Neural cell (in vitro differentiated cells): ENCODE measurements around the gene STEAP1B. TPM values are rescaled to one million over a fixed set of nuclear protein-coding genes. Genes with fewer than 3 reads are reported as not detected.
A peak's percentile ranks its signal among the peaks of the same experiment; 100 is the strongest.
"Not testable (repeated sequence)": the region's sequence is repeated elsewhere in the genome, so short reads cannot be mapped to it uniquely, and the experiment has no call there.

Experiments
- H2AFZ ChIP-seq: fragments of 200-600, 300-800 bp; sonication (generic), shearing (Covaris generic); 2 replicates; pipeline ENCODE4 v1.6.0; 2014; ENCODE audit warnings: low read depth, mild to moderate bottlenecking, antibody characterized with exemption, low read length, moderate library complexity
- H3F3A ChIP-seq: fragments of 200-600 bp; shearing (Covaris generic); 2 replicates; pipeline ENCODE4 v1.6.1; 2016; ENCODE audit warnings: mild to moderate bottlenecking, moderate library complexity, mixed read lengths, antibody characterized with exemption, low read length; ENCODE audit not compliant: insufficient read depth, poor library complexity, severe bottlenecking
- H3K27ac ChIP-seq: fragments of 200-600, 300-800 bp; sonication (generic), shearing (Covaris generic); 2 replicates; pipeline ENCODE4 v1.5.1; 2014; ENCODE audit warnings: mild to moderate bottlenecking, low read length, moderate library complexity
- H3K27me3 ChIP-seq: fragments of 300-800, 200-600 bp; sonication (generic), shearing (Covaris generic); 2 replicates; pipeline ENCODE4 v1.6.0; 2014; ENCODE audit warnings: mild to moderate bottlenecking, low read depth, low read length, moderate library complexity; ENCODE audit not compliant: insufficient read depth
- H3K36me3 ChIP-seq: fragments of 300-800, 200-600 bp; sonication (generic), shearing (Covaris generic); 2 replicates; pipeline ENCODE4 v1.5.1; 2014; ENCODE audit warnings: mild to moderate bottlenecking, antibody characterized with exemption, low read length, moderate library complexity; ENCODE audit not compliant: insufficient read depth
- H3K4me2 ChIP-seq: fragments of 300-800, 200-600 bp; sonication (generic), shearing (Covaris generic); 2 replicates; pipeline ENCODE4 v1.6.0; 2014; ENCODE audit warnings: mild to moderate bottlenecking, low read length
- H3K4me3 ChIP-seq: fragments of 300-800, 200-600 bp; sonication (generic), shearing (Covaris generic); 2 replicates; pipeline ENCODE4 v1.5.1; 2014; ENCODE audit warnings: mild to moderate bottlenecking, low read length, moderate library complexity
- H3K79me2 ChIP-seq: fragments of 200-600 bp; shearing (Covaris generic); replicated peaks from 2 replicates; pipeline ENCODE4 v1.6.0; 2014; ENCODE audit warnings: mild to moderate bottlenecking, low read length, moderate library complexity; ENCODE audit not compliant: insufficient read depth
- H3K9ac ChIP-seq: fragments of 300-800, 200-600 bp; sonication (generic), shearing (Covaris generic); 2 replicates; pipeline ENCODE4 v1.6.1; 2016; ENCODE audit warnings: mild to moderate bottlenecking, low read length, mixed read lengths
- H3K9me2 ChIP-seq: fragments of 200-600 bp; shearing (Covaris generic); 2 replicates; pipeline ENCODE4 v1.6.1; 2016; ENCODE audit warnings: mild to moderate bottlenecking, low read length, mixed read lengths; ENCODE audit not compliant: insufficient read depth
- H3K9me3 ChIP-seq: fragments of 200-600, 300-800 bp; sonication (generic), shearing (Covaris generic); 2 replicates; pipeline ENCODE4 v1.6.1; 2016; ENCODE audit warnings: mild to moderate bottlenecking, mixed run types, low read length, moderate library complexity, mixed read lengths
- H4K20me1 ChIP-seq: fragments of 200-600 bp; shearing (Covaris generic); 2 replicates; pipeline ENCODE4 v1.6.1; 2016; ENCODE audit warnings: mild to moderate bottlenecking, mixed run types; ENCODE audit not compliant: insufficient read depth
- CTCF ChIP-seq: fragments of 450-650 bp; IDR thresholded peaks from 2 replicates; pipeline ENCODE4 v1.5.1; 2014; ENCODE audit warnings: antibody characterized with exemption, mild to moderate bottlenecking, moderate library complexity; ENCODE audit not compliant: poor library complexity, severe bottlenecking
- EP300 ChIP-seq: fragments of 450-650 bp; conservative IDR thresholded peaks from 2 replicates; pipeline ENCODE4 v1.6.1; 2014; ENCODE audit warnings: antibody characterized with exemption, mild to moderate bottlenecking, moderate library complexity; ENCODE audit not compliant: poor library complexity, severe bottlenecking
- EZH2 ChIP-seq: fragments of 200-600, 300-800 bp; shearing (Covaris generic), sonication (generic); IDR thresholded peaks from 2 replicates; pipeline ENCODE4 v1.6.1; 2014; ENCODE audit warnings: antibody characterized with exemption, low read length, borderline replicate concordance, mild to moderate bottlenecking; ENCODE audit not compliant: insufficient read depth, poor library complexity, severe bottlenecking
- MXI1 ChIP-seq: fragments of 450-650 bp; conservative IDR thresholded peaks from 2 replicates; pipeline ENCODE4 v1.6.1; 2014; ENCODE audit warnings: antibody characterized with exemption, mild to moderate bottlenecking; ENCODE audit not compliant: poor library complexity, severe bottlenecking
- POLR2AphosphoS5 ChIP-seq: IDR thresholded peaks from 2 replicates; pipeline ENCODE4 v1.6.1; 2012
- RAD21 ChIP-seq: fragments of 450-650 bp; conservative IDR thresholded peaks from 2 replicates; pipeline ENCODE4 v1.6.1; 2014; ENCODE audit warnings: antibody characterized with exemption, mild to moderate bottlenecking, moderate library complexity
- REST ChIP-seq: IDR thresholded peaks from 2 replicates; pipeline ENCODE4 v1.6.1; 2012; ENCODE audit warnings: borderline replicate concordance
- SMC3 ChIP-seq: fragments of 450-650 bp; conservative IDR thresholded peaks from 2 replicates; pipeline ENCODE4 v1.6.1; 2014; ENCODE audit warnings: antibody characterized with exemption, mild to moderate bottlenecking, moderate library complexity; ENCODE audit not compliant: poor library complexity
- TAF1 ChIP-seq: IDR thresholded peaks from 2 replicates; pipeline ENCODE4 v1.6.1; 2012; ENCODE audit warnings: low read depth
- polyA plus RNA-seq: library from polyadenylated mRNA; depleted of rRNA; stranded (reverse); fragments of >200 nt; gene quantifications from 2 replicates; pipeline ENCODE4 v1.2.3, GENCODE V29; 2014

Gene STEAP1B
- polyA plus RNA-seq, 1 donor from 2014 or later, result 0.51 TPM

- H3K36me3 ChIP-seq, H3K79me2 ChIP-seq, H3K4me3 ChIP-seq, H3K9me3 ChIP-seq, H3K27ac ChIP-seq, H2AFZ ChIP-seq, H3K9me2 ChIP-seq, H3K9ac ChIP-seq, H3K27me3 ChIP-seq, H4K20me1 ChIP-seq, H3F3A ChIP-seq, H3K4me2 ChIP-seq: not testable (repeated sequence)
Observed at GRCh38 chr7:22504519-22504918, 4.5 kb upstream of the STEAP1B start.

- not testable (repeated sequence) for H3F3A ChIP-seq
Observed at GRCh38 chr7:22502104-22502503, 2.1 kb upstream of the STEAP1B start.

GRCh38 chr7:22501336-22501735 is 1.3 kb upstream of the STEAP1B start:
- H3K79me2 ChIP-seq, H3K27me3 ChIP-seq, H3K9me3 ChIP-seq, H3K9me2 ChIP-seq, H4K20me1 ChIP-seq, H3K36me3 ChIP-seq, H3K4me2 ChIP-seq, H3K27ac ChIP-seq, H3F3A ChIP-seq, H2AFZ ChIP-seq, H3K4me3 ChIP-seq, H3K9ac ChIP-seq: not testable (repeated sequence)
- TF ChIP-seq CTCF (peak; percentile 50), SMC3 (peak; percentile 49), RAD21 (peak; percentile 62)

More at GRCh38 chr7:22502104-22502503, 2.1 kb upstream of the STEAP1B start:
- H3K27ac ChIP-seq, H3K9ac ChIP-seq, H4K20me1 ChIP-seq, H3K4me3 ChIP-seq, H3K9me2 ChIP-seq, H3K9me3 ChIP-seq, H3K27me3 ChIP-seq, H3K4me2 ChIP-seq, H3K36me3 ChIP-seq, H2AFZ ChIP-seq, H3K79me2 ChIP-seq: not testable (repeated sequence)

GRCh38 chr7:22499044-22499443 is 944 bp downstream of the STEAP1B start:
- Histone ChIP-seq H3K9me3 (no peaks in the 10 kb centered on the region), H3K9me2 (no peaks in the 10 kb centered on the region), H3F3A (no peaks in the 10 kb centered on the region), H3K36me3 (no peaks in the 10 kb centered on the region), H3K4me3 (no peak overlapping the region), H2AFZ (no peak overlapping the region), H3K9ac (no peak overlapping the region), H3K79me2 (no peaks in the 10 kb centered on the region), H3K27ac (no peak overlapping the region), H4K20me1 (no peaks in the 10 kb centered on the region), H3K4me2 (no peak overlapping the region), H3K27me3 (no peaks in the 10 kb centered on the region)
- TF ChIP-seq POLR2AphosphoS5, result no peak
- TF ChIP-seq CTCF, result no peak
- TF ChIP-seq MXI1, result no peak
- TF ChIP-seq RAD21, result no peak
- no peak for TF ChIP-seq REST
- TF ChIP-seq EZH2, result no peak
- TF ChIP-seq TAF1, result no peak
- no peak for TF ChIP-seq SMC3
- no peak for TF ChIP-seq EP300
